SHP77 (cell line): ENCODE data around the gene IER2.
A peak's percentile ranks its signal among the peaks of the same experiment; 100 is the strongest.

Experiments
- DNase-seq, 2 experiments: peaks; one replicate each; lab custom pipeline; 2025; lab: John Stamatoyannopoulos, UW

The IER2 gene

GRCh38 chr19:13150187-13150930, at the start of gene IER2, which contains the start of gene STX10:
IER2 (plus strand) TSS chr19:13150411; CDS start chr19:13153187, 2,776 bp downstream.
STX10 (minus strand) TSS chr19:13150375; CDS start chr19:13150173, 202 bp downstream.
- DNase-seq: peak; percentile 90

GRCh38 chr19:13100841-13101589, 49.2 kb upstream of the IER2 start:
- DNase-seq: no peak

GRCh38 chr19:13101590-13102415, 48.4 kb upstream of the IER2 start:
- no peak for DNase-seq

GRCh38 chr19:13102416-13102665, 47.9 kb upstream of the IER2 start:
- DNase-seq: no peak

GRCh38 chr19:13102666-13103580, 47.3 kb upstream of the IER2 start, which contains the start of gene LYL1:
LYL1 (minus strand) TSS chr19:13102858; CDS start chr19:13101171, 1,687 bp downstream.
- DNase-seq: no peak

GRCh38 chr19:13103581-13104359, 46.4 kb upstream of the IER2 start:
- DNase-seq: no peak

GRCh38 chr19:13104360-13104847, 45.8 kb upstream of the IER2 start:
- no peak for DNase-seq

- no peak for DNase-seq
Observed at GRCh38 chr19:13104848-13105711, 45.1 kb upstream of the IER2 start.

GRCh38 chr19:13109361-13110098, 40.7 kb upstream of the IER2 start:
- no peak for DNase-seq

GRCh38 chr19:13110099-13110610, 40.1 kb upstream of the IER2 start:
- DNase-seq: no peak

- no peak for DNase-seq
Observed at GRCh38 chr19:13112555-13112954, 37.7 kb upstream of the IER2 start.

GRCh38 chr19:13115936-13116281, 34.3 kb upstream of the IER2 start:
- no peak for DNase-seq

GRCh38 chr19:13116282-13117175, 33.7 kb upstream of the IER2 start, which contains the start of gene TRMT1:
TRMT1 (minus strand) TSS chr19:13116740; CDS start chr19:13116399, 341 bp downstream.
- peak; percentile 89 to 92 for DNase-seq

- no peak for DNase-seq
Observed at GRCh38 chr19:13117176-13117771, 32.9 kb upstream of the IER2 start.

GRCh38 chr19:13117772-13118423, 32.3 kb upstream of the IER2 start, which contains the start of gene NACC1:
NACC1 (plus strand) TSS chr19:13118264; CDS start chr19:13135208, 16,944 bp downstream.
- DNase-seq: peak; percentile 79 to 89
